H1 (cell line): ENCODE results near the gene ACOT11. TPM values are rescaled to one million over a fixed set of nuclear protein-coding genes. Genes with fewer than 3 reads are reported as not detected.

Experiments used
- CBX8 ChIP-seq: fragments of 300-800, 300-1000 bp; sonication (generic); IDR thresholded peaks from 2 replicates; pipeline ENCODE4 v1.7.1; 2016; ENCODE audit warnings: low read depth, low read length, borderline replicate concordance
- RFX5 ChIP-seq: IDR thresholded peaks from 2 replicates; pipeline ENCODE4 v1.6.1; 2011; ENCODE audit warnings: low read depth, low read length, improper control_type of control experiment, borderline replicate concordance
- RNF2 ChIP-seq: fragments of 200-900, 300-1000 bp; sonication (generic); IDR thresholded peaks from 2 replicates; pipeline ENCODE4 v1.7.1; 2016; ENCODE audit warnings: borderline replicate concordance, low read depth, mild to moderate bottlenecking, antibody characterized with exemption, low read length; ENCODE audit not compliant: poor library complexity, severe bottlenecking; ENCODE audit errors: missing control alignments
- RXRA ChIP-seq: IDR thresholded peaks from 2 replicates; pipeline ENCODE4 v1.6.1; 2011; ENCODE audit warnings: low read depth, mild to moderate bottlenecking, low read length, moderate library complexity; ENCODE audit not compliant: insufficient read depth
- SP4 ChIP-seq: IDR thresholded peaks from 2 replicates; pipeline ENCODE4 v1.6.1; 2012; ENCODE audit warnings: low read length, inconsistent platforms
- TEAD4 ChIP-seq: IDR thresholded peaks from 2 replicates; pipeline ENCODE4 v1.6.1; 2012; ENCODE audit warnings: low read depth, low read length, inconsistent platforms, mixed read lengths
- ZNF274 ChIP-seq: IDR thresholded peaks from 2 replicates; pipeline ENCODE4 v1.7.0; 2012; ENCODE audit warnings: low read length, borderline replicate concordance; ENCODE audit errors: extremely low read depth
- polyA plus RNA-seq, 7 experiments: library from polyadenylated mRNA; depleted of rRNA in 3 of 7; stranded (reverse) in 5 of 7; unstranded in 2 of 7; fragments of >200 nt in 5 of 7; fragments of 200-250 nt in 2 of 7; gene quantifications; 1 replicate in 5 of 7; 2 replicates in 1 of 7; 4 replicates in 1 of 7; pipeline versions ENCODE4 v1.2.1 to v1.2.3, GENCODE V29; 2011 to 2013; ENCODE audit warnings: missing spikeins in 2 of 7, mixed read lengths in 2 of 7
- total RNA-seq: library from RNA; stranded (reverse); fragmentation: NEBNext Ultra II Directional; extraction: Animal tissue kit (Norgen Biotek cat#: 25700); gene quantifications from 2 replicates; pipeline ENCODE4 v1.2.1, GENCODE V29; 2021

The ACOT11 gene
- total and polyA plus RNA-seq, 2 of the 8 experiments (the other 6 are each of a cell fraction or from before 2014, with no cell fraction given): 3.8 to 4.5 TPM

GRCh38 chr1:54558434-54559030, 10.5 kb downstream of the ACOT11 start (continued):
- TF ChIP-seq RNF2: no peak
- TF ChIP-seq SP4: no peak
- no peak for TF ChIP-seq RFX5
- TF ChIP-seq TEAD4: no peak
- no peak for TF ChIP-seq RXRA
- TF ChIP-seq CBX8: no peak
- no peak for TF ChIP-seq ZNF274
